NCI-H524 treated with DMSO at 0.1 percent for 48 hours (cell line): ENCODE measurements around the gene CDC42BPB.

Source experiments
- DNase-seq: peaks from one replicate; lab custom pipeline; 2025; lab: John Stamatoyannopoulos, UW

The CDC42BPB gene

DNA sequence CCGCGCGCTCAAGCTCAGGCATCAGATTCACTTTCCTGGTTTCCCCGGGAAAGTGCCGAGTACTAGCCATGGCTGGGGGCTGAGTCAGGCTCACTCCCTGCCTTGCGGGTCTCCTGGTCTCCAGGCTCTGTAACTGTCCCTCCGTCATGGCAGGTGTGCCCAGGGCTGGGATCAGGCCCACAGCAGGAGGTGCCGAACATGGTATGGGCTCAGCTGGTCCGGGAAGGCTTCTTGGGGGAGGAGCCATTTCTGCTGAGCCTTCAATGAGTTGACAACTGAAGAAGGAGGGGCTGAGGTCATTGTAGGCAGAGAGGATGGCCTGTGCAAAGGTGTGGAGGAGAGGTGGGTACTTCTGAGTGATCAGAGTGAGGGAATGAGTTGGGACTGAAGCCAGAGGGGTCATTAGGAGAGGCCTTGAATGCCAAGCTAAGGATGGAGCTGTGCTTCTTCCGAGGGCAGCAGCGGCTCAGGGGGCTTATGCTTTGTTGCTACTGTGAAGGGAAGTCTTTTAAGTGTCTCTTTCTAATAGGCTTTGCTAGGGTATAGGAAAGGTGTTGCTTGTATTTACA, 37.9 kb upstream of the CDC42BPB start:
- DNase-seq, result no peak

DNA sequence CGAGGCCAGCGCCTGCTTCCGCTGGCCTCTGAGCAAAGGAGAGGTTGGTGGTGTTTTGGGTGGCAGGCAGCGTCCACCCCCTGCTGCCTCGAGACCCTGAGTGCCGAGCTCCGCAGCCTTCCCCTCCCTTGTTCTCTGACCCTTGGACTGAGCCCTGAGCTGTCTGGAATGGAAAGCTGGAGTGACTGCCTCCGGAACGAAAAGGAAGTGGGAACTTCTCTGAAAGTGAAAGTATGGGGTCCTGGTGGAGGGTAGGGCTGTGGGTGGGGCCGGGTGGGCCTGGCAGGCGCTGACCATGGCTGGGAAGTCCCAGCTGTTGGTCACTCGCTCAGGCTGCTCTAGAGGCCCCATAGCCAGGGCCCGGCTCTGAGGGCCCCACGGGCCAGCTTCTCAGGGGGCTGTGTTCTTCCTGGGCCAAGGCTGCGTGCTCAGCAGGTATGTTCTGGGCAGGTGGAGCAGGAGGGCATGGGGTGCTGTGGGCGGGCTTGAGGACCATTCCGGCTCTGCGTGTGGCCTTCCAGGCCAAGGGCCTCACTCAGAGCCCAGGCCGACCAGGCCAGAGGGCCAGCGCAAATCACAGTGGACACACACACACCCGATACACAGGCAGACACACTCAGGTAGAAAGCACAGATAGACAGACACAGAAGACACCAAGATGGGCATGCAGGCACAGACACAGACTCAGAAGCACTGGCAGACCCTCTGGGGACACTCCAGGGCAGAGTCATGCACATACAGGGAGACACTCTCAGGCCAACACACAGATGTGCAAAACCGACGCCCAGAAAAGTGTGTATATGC, 37.3 kb upstream of the CDC42BPB start, which contains the start of gene EXOC3L4:
EXOC3L4 (plus strand) TSS at position 320 of the 804 bp plus-strand sequence. CDS start 5,495 bp downstream, outside the sequence.
- DNase-seq, result no peak

DNA sequence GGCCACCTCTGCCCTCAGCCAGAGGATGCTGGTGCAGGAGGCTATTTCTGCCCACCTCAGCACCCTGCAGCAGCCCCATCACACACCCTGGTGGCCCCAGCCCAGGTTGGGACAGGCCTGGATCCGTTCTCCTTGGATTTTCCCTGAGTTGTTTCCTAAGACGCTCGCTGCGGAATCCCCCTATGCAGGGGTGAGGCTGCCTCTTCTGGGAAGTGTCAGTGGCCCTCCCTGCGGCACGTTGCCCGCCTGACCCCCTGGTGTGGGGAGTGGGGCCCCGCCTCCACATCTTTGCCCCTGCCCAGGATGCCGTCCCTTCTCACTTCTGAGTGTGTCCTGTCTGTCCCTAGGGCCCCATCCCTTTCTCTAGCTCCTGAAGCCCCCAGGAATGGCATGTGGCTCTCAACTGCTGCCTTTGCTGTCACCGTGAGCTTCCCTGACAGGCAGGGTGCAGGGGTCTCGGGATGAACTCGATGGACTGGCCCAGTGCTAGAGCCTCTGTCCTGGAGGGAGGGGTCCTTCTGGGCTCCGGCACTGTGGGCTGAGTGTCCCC, 36.6 kb upstream of the CDC42BPB start:
- DNase-seq, result no peak

DNA sequence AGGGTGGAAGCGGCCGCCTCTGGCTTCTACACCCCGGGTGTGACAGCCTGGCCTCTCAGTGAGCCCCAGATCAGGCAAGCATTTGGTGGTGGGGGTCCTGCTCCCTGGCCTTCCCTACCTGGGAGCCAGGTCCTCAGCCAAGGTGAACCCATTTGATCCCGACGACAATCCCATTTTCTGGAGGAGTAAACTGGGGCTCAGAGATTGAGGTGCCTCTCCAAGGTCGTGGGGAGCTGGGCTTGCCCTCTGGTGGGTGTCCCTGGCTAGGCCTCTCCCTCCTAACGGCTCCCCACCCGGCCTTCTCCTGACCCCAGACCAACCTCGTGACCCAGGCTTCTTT, 34.5 kb upstream of the CDC42BPB start:
- DNase-seq, result no peak

DNA sequence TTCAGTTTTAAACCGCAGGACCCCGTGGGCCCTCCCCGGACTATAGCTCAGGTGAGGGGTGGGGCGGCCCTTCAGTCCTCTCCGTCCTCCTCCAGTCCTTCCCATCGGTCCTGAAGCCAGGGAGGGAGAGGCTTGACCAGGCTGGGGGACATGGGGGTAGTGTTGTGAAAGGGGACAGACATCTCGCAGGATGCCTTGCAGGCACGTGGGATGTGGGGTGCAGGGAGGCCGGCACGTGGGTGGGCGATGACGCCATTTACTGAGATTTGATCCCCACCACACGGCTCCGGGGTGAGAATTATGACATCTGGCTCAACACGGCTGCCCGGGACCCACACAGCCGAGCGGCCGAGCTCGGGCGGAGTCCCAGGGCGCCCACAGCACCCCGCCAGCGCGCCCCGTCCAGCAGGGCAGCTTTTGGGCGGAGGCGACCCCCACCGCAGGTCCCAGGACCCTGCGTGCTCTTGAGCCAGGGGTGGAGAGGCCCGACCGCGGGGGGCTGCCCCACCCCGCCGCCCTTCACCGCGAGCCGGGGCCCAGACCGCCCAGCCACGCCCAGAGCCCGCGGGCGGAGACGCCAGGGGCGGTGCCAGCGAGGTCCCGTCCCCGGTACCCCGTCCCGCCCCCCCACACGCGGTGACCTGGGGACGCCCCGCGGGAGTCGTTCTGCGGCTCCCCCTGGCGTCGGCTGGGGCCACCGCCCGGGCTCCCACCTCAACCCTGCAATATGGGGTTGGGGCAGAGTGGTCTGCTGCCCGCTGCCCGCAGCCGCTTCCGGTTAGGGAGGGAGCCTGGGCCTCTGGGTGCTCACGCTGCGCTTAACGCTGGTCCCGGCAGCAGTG, 33.9 kb upstream of the CDC42BPB start:
- no peak for DNase-seq

DNA sequence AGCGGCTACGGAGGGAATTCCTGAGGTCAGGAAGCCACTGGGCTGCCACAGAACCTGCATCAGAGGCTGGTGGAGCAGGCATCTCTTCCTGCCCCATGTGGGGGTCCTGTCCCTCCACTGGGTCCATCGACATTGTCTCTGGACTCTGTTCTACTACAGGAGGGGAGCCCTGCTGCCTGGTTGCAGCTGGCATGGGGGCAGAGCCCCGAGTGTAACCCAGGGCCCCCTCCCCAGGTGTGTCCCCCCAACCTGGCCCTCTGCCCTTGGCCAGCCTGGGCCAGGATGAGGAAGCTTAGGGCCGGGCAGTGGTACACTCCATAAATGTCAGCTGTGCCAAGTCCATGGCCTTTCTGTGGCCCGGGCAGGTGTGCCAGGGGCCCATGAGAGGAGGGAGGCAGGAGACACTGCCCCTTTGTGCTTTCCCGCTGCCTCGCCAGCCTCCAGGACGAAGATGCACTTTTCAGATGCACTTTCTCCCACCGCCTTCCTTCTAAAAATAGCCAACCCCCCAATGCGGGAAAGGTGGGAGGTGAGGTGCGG, 33.2 kb upstream of the CDC42BPB start:
- no peak for DNase-seq

DNA sequence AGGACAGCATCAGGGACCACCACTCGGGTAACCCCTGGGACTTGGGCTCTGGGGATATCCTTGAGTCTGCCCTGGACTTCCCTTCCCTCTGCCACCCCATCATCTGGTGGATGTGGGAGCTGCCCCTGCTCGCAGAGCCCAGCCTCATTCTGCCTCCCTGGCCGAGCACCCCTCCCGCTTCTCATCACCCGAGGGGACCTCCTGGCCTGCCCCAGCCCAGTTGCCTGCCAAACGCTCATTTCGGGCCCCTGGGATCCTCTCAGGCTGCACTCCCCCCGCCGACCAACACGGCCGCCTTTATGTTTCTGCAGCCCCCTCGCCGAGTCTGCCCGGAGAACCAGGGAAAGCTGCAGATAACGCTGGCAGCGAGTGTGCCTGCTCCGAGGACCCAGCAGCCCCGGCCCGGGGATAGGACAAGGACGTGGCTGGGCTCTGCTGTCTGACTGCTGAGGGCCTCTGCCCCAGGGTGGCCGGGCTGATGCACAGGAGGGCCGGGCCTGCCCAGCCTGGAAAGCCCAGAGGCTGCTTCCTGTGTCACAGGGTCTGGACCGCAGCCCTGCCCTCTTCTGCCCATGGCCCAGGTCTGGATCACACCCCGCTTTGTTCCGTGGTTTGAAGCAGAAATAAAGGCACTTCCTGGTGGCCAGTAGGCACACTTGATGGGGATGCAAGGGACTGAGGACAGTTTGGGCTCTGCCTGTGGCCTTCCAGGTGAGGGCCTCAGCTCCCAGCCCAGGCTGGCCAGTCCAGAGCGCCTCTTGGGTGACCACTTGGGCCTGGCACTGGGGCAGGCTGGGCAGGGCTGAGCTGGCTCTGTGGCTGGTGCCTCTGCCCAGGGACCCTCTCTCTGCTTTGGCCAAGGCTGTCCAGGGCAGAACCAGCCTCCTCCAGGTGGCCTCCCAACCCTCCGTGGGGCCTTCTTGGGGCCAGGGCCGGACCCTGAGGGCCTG, 32.3 kb upstream of the CDC42BPB start:
- no peak for DNase-seq

DNA sequence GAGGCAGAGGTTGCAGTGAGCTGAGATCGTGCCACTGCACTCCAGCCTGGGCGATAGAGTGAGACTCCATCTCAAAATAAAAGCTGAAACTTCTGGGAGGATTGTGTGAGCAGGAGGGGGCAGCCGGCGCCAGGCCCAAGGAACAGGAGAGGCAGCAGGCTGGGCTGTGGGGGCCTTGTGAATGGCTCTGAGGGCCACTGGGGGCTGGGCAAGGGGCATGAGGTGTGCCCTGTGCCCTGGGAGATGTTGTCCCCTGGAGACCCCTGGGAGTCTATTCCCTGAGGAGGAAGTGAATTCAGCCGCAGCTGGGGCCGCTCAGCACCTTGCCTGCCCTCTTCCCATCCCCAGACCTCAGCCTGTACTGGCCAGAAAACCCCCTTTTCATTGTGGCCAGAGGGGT, 31.6 kb upstream of the CDC42BPB start:
- no peak for DNase-seq

DNA sequence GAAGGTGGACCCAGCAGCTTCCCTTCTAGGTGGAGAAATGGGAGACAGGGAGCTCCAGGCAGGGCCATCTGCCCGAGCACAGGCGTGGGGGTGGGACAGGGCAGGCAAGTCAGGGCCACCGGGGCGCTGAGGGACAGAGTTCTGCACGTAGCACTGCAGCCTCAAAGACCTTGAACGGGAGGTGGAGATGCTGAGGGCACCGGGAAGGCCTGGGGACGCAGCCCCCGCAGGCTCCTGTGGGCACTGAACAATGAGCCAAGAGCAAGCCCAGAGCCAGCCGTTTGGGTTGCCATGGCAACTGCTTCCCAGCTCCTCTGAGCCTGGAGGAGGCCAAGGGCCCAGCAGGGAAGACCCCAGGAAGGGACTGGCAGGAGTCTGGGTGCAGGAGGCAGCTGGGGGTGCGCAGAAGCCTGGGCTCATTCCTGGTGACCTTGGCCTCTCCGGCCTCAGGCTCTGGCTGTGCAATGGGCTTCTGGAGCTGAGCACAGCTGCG, 30.0 kb upstream of the CDC42BPB start:
- no peak for DNase-seq

DNA sequence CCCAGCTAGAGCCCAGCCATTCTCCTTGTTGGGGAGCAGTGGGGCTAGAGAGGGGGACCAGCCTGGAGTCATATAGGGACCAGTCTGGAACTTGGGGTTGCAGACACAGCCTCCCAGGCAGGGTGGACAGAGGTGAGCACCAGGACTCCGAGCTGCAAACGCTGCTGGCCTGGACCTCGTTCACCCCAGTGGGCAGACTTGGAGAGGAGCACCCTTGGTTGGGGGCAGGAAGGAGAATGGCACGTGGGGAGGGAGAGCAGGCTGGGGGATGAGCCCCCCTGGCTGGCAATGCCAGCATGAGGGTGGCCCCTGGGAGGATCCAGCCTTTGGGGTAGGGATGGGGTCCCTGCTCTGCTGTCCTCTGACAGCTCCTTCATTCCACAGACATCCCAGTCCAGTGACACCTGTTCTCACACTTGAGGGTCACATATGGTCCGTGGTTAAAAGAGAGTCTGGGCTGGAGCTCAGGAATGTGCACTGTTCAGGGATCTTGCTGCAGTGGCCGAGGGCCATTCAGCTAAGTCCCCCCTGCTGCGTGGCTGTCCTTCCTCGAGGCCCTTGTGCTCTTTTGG, 29.5 kb upstream of the CDC42BPB start:
- DNase-seq, result no peak

DNA sequence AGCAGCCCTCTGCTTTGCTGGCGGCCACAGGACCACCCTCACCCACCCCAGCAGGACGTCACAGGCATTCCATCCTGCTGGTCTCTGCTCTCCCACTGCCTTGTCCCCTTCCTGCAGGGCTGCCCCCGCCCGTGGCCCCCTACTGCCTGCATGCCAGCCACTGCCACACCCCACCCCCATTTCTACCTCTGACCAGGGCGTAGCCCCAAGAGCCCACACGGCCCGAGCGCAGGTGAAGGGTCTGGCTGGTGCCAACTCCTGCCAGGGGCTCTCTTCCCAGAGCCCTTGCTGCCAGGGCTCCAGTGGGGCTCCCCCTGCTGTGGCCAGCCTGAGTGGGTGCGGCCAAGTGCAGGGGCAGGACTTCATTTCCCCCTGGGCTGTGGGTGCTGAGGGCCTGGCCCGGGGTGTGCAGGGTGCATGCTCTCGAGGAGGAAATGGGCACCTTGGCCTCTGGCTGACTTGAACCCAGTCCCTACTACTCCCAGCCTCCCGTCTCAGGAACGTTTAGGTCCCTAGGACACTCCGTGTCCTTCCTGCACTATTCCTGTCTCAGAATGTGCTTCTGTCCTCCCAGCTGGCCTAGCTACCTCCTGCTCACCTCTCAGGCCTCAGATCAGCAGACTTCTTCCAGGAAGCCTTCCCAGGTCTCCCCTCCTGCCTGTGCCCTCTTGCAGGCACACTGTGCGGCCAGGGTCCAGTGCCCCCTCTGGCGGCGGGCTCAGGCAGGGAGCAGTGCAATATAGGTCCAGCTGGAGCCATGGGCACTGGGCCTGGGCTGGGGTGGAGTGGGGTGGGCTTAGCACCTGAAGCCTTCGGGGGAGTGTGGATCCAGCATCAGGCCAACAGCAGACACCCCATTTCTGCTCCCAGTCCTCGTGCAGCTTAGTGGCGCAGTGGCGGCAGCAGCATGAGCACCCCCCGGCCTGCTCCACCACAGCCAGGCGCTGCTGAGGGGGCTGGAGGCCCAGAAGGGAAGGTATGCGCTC, 28.1 kb upstream of the CDC42BPB start:
- DNase-seq, result no peak

DNA sequence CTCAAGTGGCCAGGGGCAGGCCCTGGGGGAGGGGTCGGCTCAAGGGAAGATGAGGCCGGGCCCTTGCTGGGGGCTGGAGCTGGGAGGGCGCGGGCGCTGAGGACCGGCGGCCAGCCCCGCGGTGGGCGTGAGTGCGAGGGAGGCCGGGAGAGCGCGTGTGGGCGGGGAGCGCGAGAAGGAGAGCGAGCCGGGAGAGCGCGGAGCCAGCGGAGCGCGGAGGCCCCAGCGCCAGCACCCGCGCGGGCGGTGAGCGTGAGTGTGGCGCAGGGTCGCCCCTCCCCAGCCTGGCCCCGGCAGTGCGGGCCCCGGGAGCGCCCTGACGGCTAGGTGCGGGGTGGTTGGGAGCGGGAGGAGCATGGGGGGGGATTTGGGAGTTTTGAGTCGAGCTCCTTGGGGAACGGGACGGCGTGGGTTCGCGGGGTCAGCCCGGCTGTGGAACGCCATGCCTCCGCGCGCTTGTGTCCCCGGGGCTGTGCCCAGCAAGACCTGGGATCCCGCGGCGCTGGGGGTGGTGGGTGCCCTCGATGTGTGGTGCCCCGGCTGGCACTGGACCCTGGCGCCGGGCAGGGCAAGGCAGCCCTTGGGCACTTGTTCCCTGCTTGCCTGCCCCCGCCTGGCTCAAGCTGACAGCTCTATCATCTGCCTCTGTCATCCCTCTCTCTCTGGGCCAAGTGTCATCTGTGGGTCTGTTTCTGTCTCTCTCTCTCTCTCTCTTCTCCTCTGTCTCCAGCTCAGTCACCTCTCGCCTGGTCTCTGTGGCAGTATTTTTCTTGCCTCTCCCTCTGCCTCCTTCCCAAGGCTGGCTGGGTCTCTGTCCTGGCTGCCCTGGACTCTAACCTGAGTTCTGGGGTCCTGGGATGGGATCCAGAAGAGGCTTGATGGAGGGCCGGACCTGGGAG, 26.9 kb upstream of the CDC42BPB start, which contains the start of gene LBHD2:
LBHD2 (plus strand) TSS at position 190 of the 899 bp plus-strand sequence. CDS start 1,803 bp downstream, outside the sequence.
- DNase-seq, result no peak

DNA sequence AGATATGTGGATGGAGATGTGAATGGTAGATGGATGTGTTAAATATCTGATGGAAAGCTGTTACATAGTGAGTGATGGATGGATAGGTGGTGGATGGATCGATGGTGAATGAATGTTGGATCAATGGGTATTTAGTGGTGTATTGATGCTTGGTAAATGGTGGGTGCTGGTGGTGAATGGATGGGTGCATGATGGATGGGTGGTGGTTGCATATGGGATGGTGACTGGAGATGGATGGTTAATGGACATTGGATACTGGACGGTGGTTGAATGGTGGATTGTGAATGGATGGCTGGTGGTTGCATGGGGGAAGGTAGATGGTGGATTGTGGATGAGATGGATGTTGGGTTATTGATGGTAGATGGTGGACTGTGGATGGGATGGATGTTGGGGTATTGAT, 24.6 kb upstream of the CDC42BPB start:
- DNase-seq, result no peak

DNA sequence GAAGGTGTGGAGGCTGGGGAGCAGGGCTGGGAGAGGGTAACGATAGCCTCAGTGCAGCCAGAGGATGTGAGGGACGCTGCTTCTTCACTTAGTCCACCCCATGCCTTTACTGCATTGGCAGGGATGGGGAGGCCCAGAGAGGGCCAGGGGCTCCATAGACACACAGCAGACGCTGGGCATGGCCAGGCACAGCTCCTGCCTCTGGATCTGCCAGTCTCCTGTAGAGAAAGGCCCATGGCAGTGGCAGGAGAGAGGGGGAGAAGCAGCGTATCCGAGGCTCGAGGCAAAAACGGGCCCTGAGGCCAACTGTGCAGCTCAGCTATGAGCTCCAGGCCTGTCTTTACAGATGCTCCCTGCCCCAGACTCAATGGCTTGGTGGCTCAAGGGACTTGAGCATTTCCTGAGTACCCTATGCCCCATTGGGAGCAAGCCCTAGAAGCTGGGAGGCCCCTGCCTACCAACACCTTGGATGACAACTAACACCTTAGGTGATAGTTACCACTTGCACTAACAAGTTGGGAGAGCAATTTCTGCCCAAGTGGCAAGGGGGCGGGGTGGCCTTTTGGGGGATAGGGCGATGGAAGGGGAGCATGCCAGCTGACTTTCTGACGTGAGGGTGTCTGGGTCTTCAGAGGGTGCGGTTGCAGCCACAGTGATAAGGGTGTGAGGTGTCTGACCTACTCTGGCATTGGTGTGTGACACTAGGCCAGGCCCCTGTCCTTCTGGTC, 21.7 kb upstream of the CDC42BPB start:
- no peak for DNase-seq

DNA sequence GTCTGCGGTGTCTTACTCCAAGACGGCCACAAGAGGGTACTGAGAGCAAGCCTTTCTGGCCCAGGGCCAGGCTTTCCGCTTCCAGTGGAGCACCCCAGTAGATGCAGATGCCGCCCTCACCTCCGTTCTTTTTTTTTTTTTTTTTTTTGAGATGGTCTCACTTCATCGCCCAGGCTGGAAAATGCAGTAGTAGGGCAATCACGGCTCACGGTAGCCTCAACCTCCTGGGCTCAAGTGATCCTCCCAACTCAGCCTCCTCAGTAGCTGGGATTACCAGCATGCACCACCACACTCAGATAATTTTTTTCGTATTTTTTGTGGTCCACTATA, 21.0 kb upstream of the CDC42BPB start:
- DNase-seq, result peak; percentile 46

DNA sequence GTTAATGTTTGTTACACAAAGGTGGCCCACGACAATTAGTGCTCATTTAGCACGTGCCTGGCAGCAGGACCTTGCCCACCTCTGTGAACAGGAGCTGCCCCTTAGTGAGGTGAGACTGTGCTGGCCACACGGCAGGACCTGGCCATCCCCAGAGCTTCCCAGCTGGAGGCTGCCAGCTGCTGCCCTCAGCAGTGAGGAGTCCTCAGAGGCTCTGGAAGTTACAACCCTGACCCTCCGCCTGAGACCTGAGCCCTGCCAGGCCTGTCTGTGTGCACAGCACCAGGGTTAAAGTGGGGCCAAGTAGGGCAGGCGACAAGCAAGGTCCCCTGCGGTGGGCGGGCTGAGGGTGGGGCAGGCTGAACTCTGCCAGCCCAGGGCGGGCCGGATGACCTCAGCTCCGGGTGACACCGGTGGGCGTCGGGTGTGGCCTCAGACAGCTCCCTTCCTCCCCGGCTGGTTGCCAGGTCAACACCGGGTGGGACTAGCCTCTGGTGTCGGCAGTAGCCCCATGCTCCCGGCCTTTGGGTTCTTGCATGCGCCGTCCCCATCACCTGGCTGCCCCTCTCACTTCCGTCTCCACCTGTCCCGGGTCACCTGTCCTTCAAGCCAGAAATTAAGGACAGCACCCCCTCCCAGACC, 17.5 kb upstream of the CDC42BPB start:
- DNase-seq, result no peak
